Liver (tissue), 9 donors: ENCODE results near the gene AP1S2. TPM values are rescaled to one million over a fixed set of nuclear protein-coding genes. Genes with fewer than 3 reads are reported as not detected.

Experiments used
- DNase-seq: peaks from one replicate; pipeline ENCODE4 v3.0.0-alpha.2; 2017; ENCODE audit warnings: low spot score
- H3K27ac ChIP-seq, 2 donors: one replicate each; pipeline ENCODE4 v1.7.0; 2013; ENCODE audit warnings: inconsistent platforms in 2 of 2, low read length in 2 of 2, control low read depth in 1 of 2, low read depth in 1 of 2, mild to moderate bottlenecking in 1 of 2
- H3K27me3 ChIP-seq, 4 donors: one replicate each; pipeline versions ENCODE4 v1.6.1 to v1.7.0; 2013; ENCODE audit warnings: low read length in 3 of 4, inconsistent platforms in 1 of 4, mild to moderate bottlenecking in 1 of 4, moderate library complexity in 1 of 4; ENCODE audit not compliant: control insufficient read depth in 4 of 4, insufficient read depth in 4 of 4
- H3K36me3 ChIP-seq, 4 donors: one replicate each; pipeline versions ENCODE4 v1.6.1 to v1.7.0; 2013; ENCODE audit warnings: low read length in 3 of 4, mild to moderate bottlenecking in 3 of 4, low read depth in 1 of 4, moderate library complexity in 1 of 4; ENCODE audit not compliant: control insufficient read depth in 4 of 4, insufficient read depth in 3 of 4
- H3K4me1 ChIP-seq, 4 donors: one replicate each; pipeline versions ENCODE4 v1.6.1 to v1.7.0; 2013; ENCODE audit warnings: low read length in 3 of 4, mild to moderate bottlenecking in 3 of 4, moderate library complexity in 1 of 4; ENCODE audit not compliant: control insufficient read depth in 4 of 4, insufficient read depth in 4 of 4
- H3K4me3 ChIP-seq, 3 donors: one replicate each; pipeline versions ENCODE4 v1.6.1 to v1.7.0; 2013; ENCODE audit warnings: low read length in 3 of 3, control low read depth in 1 of 3, low read depth in 1 of 3, mild to moderate bottlenecking in 1 of 3
- H3K9ac ChIP-seq, 2 donors: one replicate each; pipeline ENCODE4 v1.7.0; 2013; ENCODE audit warnings: low read length in 2 of 2, mild to moderate bottlenecking in 2 of 2, moderate library complexity in 2 of 2, control low read depth in 1 of 2, low read depth in 1 of 2
- H3K9me3 ChIP-seq, 4 donors: one replicate each; pipeline versions ENCODE4 v1.6.1 to v1.7.0; 2013; ENCODE audit warnings: low read length in 3 of 4; ENCODE audit not compliant: control insufficient read depth in 4 of 4
- CTCF ChIP-seq: fragments of 150-350 bp; IDR thresholded peaks from 2 replicates; pipeline ENCODE4 v1.5.1; 2017; ENCODE audit warnings: improper control_type of control experiment, low read depth, low read length; ENCODE audit not compliant: missing input control
- EGR1 ChIP-seq, 2 donors: IDR thresholded peaks; 2 replicates each; pipeline ENCODE4 v1.6.1; 2016 to 2018; ENCODE audit warnings: antibody characterized with exemption in 2 of 2, low read depth in 2 of 2
- FOXA1 ChIP-seq: IDR thresholded peaks from 2 replicates; pipeline ENCODE4 v1.6.1; 2016; ENCODE audit warnings: antibody characterized with exemption
- FOXA2 ChIP-seq: IDR thresholded peaks from 2 replicates; pipeline ENCODE4 v1.6.1; 2016; ENCODE audit warnings: antibody characterized with exemption
- GABPA ChIP-seq, 2 donors: IDR thresholded peaks in 1 of 2; conservative IDR thresholded peaks in 1 of 2; 2 replicates each; pipeline ENCODE4 v1.6.1; 2016; ENCODE audit warnings: antibody characterized with exemption in 2 of 2, mild to moderate bottlenecking in 1 of 2, moderate library complexity in 1 of 2
- HNF4A ChIP-seq, 2 donors: conservative IDR thresholded peaks; 2 replicates each; pipeline ENCODE4 v1.6.1; 2016; ENCODE audit warnings: antibody characterized with exemption in 2 of 2, mild to moderate bottlenecking in 2 of 2
- JUND ChIP-seq, 2 donors: IDR thresholded peaks; 2 replicates each; pipeline ENCODE4 v1.6.1; 2016; ENCODE audit warnings: antibody characterized with exemption in 2 of 2
- MAX ChIP-seq: IDR thresholded peaks from 2 replicates; pipeline ENCODE4 v1.6.1; 2016; ENCODE audit warnings: antibody characterized with exemption
- RAD21 ChIP-seq, 2 donors: IDR thresholded peaks; 2 replicates each; pipeline ENCODE4 v1.6.1; 2016; ENCODE audit warnings: antibody characterized with exemption in 2 of 2, mild to moderate bottlenecking in 2 of 2
- RXRA ChIP-seq, 2 donors: IDR thresholded peaks; 2 replicates each; pipeline ENCODE4 v1.6.1; 2017 to 2018; ENCODE audit warnings: antibody characterized with exemption in 2 of 2, mild to moderate bottlenecking in 1 of 2
- TAF1 ChIP-seq: conservative IDR thresholded peaks from 2 replicates; pipeline ENCODE4 v1.6.1; 2016; ENCODE audit warnings: antibody characterized with exemption, mild to moderate bottlenecking
- YY1 ChIP-seq: IDR thresholded peaks from 2 replicates; pipeline ENCODE4 v1.6.1; 2016; ENCODE audit warnings: antibody characterized with exemption, mild to moderate bottlenecking
- WGBS: extraction: QIAGEN DNeasy Blood & Tissue Kit; methylation state at CpG from one replicate; pipeline ENCODE4 v1.1.7; 2013; 5-methylcytosine and 5-hydroxymethylcytosine counted together
- polyA plus RNA-seq, 2 donors: library from polyadenylated mRNA; stranded (reverse) in 1 of 2; unstranded in 1 of 2; fragments of 200-250 nt in 1 of 2; fragments of >200 nt in 1 of 2; fragmentation: Nextera tagmentation in 1 of 2; extraction: Ambion mirVana in 1 of 2; gene quantifications; one replicate each; pipeline versions ENCODE4 v1.2.1 to v1.2.3, GENCODE V29; 2013 to 2015
- total RNA-seq, 2 donors: library from RNA; depleted of rRNA; stranded (reverse); fragments of >200 nt; gene quantifications; one replicate each; pipeline ENCODE4 v1.2.3, GENCODE V29; 2014
- TF ChIP-seq, protein P1 (sequence below): IDR thresholded peaks from 2 replicates; pipeline ENCODE4 v1.6.1; 2016; ENCODE audit warnings: antibody characterized with exemption, mild to moderate bottlenecking
- TF ChIP-seq, protein P2 (sequence below): IDR thresholded peaks from 2 replicates; pipeline ENCODE4 v1.6.1; 2016; ENCODE audit warnings: antibody characterized with exemption
- donor health status: healthy.
- donor health status: healthy.
- donor health status: healthy.
- donor health status: healthy.
- donor health status: healthy.

Gene AP1S2
- total and polyA plus RNA-seq, 4 donors, result 6.1 to 25.7 (median 10.6) TPM

DNA sequence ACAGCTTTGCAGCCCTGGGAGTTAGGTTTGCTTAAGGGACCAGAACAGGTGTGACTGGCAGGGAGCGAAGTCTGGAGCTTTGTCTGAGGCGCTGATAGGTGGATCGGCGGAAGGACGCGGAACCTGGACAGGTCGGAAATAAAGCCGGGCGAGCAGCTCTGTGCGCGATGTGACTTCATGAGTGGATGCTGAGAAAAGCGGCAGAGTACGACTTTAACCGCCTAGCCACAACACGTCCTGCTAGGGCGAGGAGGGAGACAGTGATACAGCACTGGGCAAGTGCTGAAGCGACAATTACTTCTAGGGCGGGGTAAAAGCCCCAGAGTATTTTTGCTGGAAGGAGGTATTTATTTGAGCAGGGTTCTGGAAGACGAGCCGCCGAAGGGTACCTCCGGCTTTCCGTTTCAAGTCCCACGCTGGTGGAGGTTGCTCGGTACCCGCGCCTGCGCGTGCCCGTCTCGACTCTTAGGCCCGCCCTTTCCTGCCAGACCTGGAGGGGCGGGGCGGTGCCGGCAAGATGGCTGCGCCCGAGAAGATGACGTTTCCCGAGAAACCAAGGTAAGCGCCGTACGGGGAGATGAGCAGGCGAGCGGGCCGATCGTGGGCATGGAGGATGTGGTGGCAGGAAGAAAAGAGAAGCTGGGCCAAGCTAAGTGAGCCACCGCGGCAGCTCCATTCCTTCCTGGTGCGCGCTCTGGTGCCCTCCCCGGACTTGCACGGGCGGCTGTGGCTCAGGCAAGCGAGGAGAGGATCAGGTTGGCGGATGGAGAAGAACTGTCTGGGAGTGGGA lies 64.4 kb downstream of the AP1S2 start, which contains the start of gene ZRSR2:
Gene ZRSR2 (plus strand): TSS at position 506 of the 790 bp plus-strand sequence. CDS start 12 bp downstream, at position 518.
- peak within 1 kb of the TSS; percentile 72 to 86 for H3K27ac ChIP-seq
- no peaks in the 10 kb centered on the region for H3K9me3 ChIP-seq
- no peaks in the 10 kb centered on the region for H3K36me3 ChIP-seq
- DNase-seq, result peak; percentile 74
- peak within 1 kb of the TSS; percentile 20 to 37 for H3K9ac ChIP-seq
- H3K4me3 ChIP-seq, result peak within 1 kb of the TSS; percentile 65 to 99 (median 81)
- peaks cover 0 to 13% (median 11%) of the 10 kb centered on the region in 4 donors for H3K4me1 ChIP-seq
- no peaks in the 10 kb centered on the region for H3K27me3 ChIP-seq
- no peak for TF ChIP-seq TAF1
- TF ChIP-seq YY1, result peak; percentile 97
- TF ChIP-seq HNF4A (conservative IDR thresholded peaks at IDR 0.05), result peak in 1 of 2 donors; percentile 25
- TF ChIP-seq, protein P1, sequence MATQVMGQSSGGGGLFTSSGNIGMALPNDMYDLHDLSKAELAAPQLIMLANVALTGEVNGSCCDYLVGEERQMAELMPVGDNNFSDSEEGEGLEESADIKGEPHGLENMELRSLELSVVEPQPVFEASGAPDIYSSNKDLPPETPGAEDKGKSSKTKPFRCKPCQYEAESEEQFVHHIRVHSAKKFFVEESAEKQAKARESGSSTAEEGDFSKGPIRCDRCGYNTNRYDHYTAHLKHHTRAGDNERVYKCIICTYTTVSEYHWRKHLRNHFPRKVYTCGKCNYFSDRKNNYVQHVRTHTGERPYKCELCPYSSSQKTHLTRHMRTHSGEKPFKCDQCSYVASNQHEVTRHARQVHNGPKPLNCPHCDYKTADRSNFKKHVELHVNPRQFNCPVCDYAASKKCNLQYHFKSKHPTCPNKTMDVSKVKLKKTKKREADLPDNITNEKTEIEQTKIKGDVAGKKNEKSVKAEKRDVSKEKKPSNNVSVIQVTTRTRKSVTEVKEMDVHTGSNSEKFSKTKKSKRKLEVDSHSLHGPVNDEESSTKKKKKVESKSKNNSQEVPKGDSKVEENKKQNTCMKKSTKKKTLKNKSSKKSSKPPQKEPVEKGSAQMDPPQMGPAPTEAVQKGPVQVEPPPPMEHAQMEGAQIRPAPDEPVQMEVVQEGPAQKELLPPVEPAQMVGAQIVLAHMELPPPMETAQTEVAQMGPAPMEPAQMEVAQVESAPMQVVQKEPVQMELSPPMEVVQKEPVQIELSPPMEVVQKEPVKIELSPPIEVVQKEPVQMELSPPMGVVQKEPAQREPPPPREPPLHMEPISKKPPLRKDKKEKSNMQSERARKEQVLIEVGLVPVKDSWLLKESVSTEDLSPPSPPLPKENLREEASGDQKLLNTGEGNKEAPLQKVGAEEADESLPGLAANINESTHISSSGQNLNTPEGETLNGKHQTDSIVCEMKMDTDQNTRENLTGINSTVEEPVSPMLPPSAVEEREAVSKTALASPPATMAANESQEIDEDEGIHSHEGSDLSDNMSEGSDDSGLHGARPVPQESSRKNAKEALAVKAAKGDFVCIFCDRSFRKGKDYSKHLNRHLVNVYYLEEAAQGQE, result no peak
- TF ChIP-seq FOXA2, result no peak
- TF ChIP-seq GABPA (IDR thresholded peaks at IDR 0.05 in 1 of 2, conservative IDR thresholded peaks at IDR 0.05 in 1 of 2), result peak in 1 of 2 donors; percentile 57
- TF ChIP-seq RXRA (IDR thresholded peaks at IDR 0.05), result peak in 1 of 2 donors; percentile 4
- under 1% methylated on average over 55 of the region's 55 CpGs for WGBS

- no peaks in the 10 kb centered on the region for H3K27me3 ChIP-seq
- H3K9me3 ChIP-seq, result no peaks in the 10 kb centered on the region
- H3K9ac ChIP-seq, result no peak overlapping the region
- H3K27ac ChIP-seq, result no peak overlapping the region
- no peak for DNase-seq
- H3K36me3 ChIP-seq, result peaks cover 0 to 3% (median under 1%) of the 10 kb centered on the region in 4 donors
- H3K4me1 ChIP-seq, result peaks cover 0 to 13% (median 11%) of the 10 kb centered on the region in 4 donors
- TF ChIP-seq EGR1 (IDR thresholded peaks at IDR 0.05; ENCODE audit: low read depth in 2 of 2) (no peak), TAF1 (no peak), JUND (IDR thresholded peaks at IDR 0.05) (no peak), GABPA (IDR thresholded peaks at IDR 0.05 in 1 of 2, conservative IDR thresholded peaks at IDR 0.05 in 1 of 2) (no peak), CTCF (no peak), RAD21 (IDR thresholded peaks at IDR 0.05) (no peak), MAX (no peak), RXRA (IDR thresholded peaks at IDR 0.05) (no peak), FOXA1 (no peak)
- TF ChIP-seq, protein P2, sequence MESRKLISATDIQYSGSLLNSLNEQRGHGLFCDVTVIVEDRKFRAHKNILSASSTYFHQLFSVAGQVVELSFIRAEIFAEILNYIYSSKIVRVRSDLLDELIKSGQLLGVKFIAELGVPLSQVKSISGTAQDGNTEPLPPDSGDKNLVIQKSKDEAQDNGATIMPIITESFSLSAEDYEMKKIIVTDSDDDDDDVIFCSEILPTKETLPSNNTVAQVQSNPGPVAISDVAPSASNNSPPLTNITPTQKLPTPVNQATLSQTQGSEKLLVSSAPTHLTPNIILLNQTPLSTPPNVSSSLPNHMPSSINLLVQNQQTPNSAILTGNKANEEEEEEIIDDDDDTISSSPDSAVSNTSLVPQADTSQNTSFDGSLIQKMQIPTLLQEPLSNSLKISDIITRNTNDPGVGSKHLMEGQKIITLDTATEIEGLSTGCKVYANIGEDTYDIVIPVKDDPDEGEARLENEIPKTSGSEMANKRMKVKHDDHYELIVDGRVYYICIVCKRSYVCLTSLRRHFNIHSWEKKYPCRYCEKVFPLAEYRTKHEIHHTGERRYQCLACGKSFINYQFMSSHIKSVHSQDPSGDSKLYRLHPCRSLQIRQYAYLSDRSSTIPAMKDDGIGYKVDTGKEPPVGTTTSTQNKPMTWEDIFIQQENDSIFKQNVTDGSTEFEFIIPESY, result no peak
- TF ChIP-seq, protein P1, result no peak
- H3K4me3 ChIP-seq, result no peak overlapping the region
- WGBS, result 88% methylated on average over 3 of the region's 3 CpGs
Observed at GRCh38 chrX:15786915-15787314, 67.7 kb downstream of the AP1S2 start.
